Activated T-helper 1 cell treated with anti-CD3 and anti-CD28 coated beads, Interleukin-12 subunit alpha, Interleukin-12 subunit beta, Interleukin-2, Interleukin-4 antibody, amounts not matched to agents 30 ng/mL and 10 ng/mL and 1 ng/mL, durations not matched to agents 14 hours and 24 hours and 36 hours (primary cell): Measurements from ENCODE around the gene FAM168A. TPM values are rescaled to one million over a fixed set of nuclear protein-coding genes. Genes with fewer than 3 reads are reported as not detected.

Experiments used
- DNase-seq: peaks from one replicate; pipeline ENCODE4 v3.0.0; 2021; ENCODE audit warnings: low spot score
- H3K27ac Mint-ChIP-seq: one replicate; pipeline ENCODE4 v1.8.0; 2021; ENCODE audit warnings: mild to moderate bottlenecking, mixed read lengths
- H3K27me3 Mint-ChIP-seq: one replicate; pipeline ENCODE4 v1.8.0; 2022; ENCODE audit warnings: mild to moderate bottlenecking, moderate library complexity, mixed read lengths; ENCODE audit not compliant: insufficient read depth
- H3K36me3 Mint-ChIP-seq: one replicate; pipeline ENCODE4 v1.8.0; 2021; ENCODE audit warnings: low read depth, mixed read lengths
- H3K4me1 Mint-ChIP-seq: one replicate; pipeline ENCODE4 v1.8.0; 2021; ENCODE audit warnings: low read depth, mixed read lengths
- H3K4me3 Mint-ChIP-seq: one replicate; pipeline ENCODE4 v1.8.0; 2021; ENCODE audit warnings: mild to moderate bottlenecking, moderate library complexity, mixed read lengths
- H3K9me3 Mint-ChIP-seq: one replicate; pipeline ENCODE4 v1.8.0; 2021; ENCODE audit warnings: mixed read lengths
- intact Hi-C: fragments of 100-400 bp; cut with micrococcal nuclease; formaldehyde crosslinking; loops from one replicate; pipeline ENCODE4 v1.15.1; 2024
- total RNA-seq: library from RNA; stranded (reverse); gene quantifications from 2 replicates; pipeline ENCODE4 v1.2.3, GENCODE V29; 2022

Gene FAM168A
- total RNA-seq, 1 donor from 2014 or later: 19.4 TPM

DNA sequence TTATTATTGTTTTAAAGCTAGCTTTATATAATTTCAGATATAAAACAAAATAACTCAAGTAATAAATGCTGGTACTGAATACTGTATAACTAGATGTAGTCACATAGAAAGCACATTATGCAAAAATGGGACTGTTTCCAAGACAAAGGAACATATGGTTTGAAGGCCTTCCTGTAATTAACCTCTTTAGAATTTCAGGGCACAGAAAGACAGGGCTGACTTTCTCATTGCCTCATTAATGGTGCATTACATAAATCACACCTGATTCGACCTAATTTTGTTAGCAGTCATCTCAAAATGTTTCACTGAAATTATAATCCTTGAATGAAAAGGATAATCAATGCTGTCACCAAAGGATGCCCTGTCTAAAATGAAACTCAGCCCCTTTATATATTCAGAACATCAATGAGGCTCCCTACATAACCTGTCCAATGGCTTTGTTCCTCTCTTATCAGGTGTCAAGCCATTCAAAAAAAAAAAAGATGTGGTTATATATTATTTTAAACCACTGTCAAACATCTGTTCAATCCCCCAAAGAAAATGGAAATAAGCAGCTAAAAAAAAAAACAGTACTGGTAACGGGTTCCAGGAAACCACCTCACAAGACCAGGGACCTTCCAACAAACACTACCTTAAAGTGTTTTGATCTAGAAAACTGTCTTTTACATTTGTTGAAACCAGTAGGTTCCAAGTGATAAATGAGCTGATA is 77.4 kb downstream of the FAM168A start:
- Mint-ChIP-seq H3K36me3 (peaks cover 6% of the 10 kb centered on the region), H3K4me3 (peak overlapping the region; percentile 61), H3K27me3 (no peaks in the 10 kb centered on the region), H3K4me1 (peaks cover 31% of the 10 kb centered on the region), H3K9me3 (peaks cover 6% of the 10 kb centered on the region), H3K27ac (peak overlapping the region; percentile 64)
- intact Hi-C loops: loop anchor here (5.0 kb wide), 2 partner anchors 57 to 77 kb away; partner anchors contain the start of gene FAM168A
- no peak for DNase-seq

DNA sequence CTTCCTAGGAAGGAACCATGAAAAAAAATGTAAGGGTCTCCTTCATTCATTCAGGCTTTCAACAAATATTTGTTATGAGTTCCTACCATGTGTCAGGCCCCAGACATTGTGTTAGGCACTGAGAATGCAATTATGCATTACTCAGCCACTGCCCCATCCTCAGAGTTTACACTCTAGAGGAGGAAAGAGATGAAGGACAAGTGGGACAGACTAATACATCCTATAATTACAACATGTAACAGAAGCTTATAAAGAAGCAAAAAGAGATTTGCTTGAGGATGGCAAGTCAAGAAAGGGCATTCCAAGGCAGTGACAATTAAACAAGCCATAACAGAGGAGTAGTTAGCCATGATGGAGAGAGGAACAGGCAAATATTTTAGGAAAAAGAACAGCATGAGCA is 78.6 kb downstream of the FAM168A start:
- H3K4me1 Mint-ChIP-seq: peaks cover 31% of the 10 kb centered on the region
- no peaks in the 10 kb centered on the region for H3K27me3 Mint-ChIP-seq
- no peak overlapping the region for H3K4me3 Mint-ChIP-seq
- peaks cover 6% of the 10 kb centered on the region for H3K36me3 Mint-ChIP-seq
- peak overlapping the region; percentile 46 for H3K27ac Mint-ChIP-seq
- no peak for DNase-seq
- peaks cover 6% of the 10 kb centered on the region for H3K9me3 Mint-ChIP-seq
- intact Hi-C loops: no loop called here

DNA sequence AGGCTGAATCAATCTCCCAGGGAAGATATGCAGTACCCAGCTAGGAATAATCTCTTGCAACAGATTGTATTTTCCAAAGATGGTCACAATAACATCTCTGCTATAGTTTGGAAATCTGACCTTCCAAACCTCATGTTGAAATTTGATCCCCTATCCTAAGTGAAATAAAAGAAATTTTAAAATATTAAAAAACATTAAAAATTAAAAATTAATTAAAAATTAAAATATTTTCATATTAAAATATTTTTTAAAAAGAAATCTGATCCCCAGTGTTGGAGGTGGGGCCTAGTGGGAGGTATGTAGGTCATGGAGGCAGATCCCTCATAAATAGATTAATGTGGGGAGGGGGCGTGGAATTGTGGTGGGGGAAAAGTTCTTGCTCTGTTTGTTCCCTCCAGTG is 79.7 kb downstream of the FAM168A start:
- Mint-ChIP-seq H3K9me3 (no peaks in the 10 kb centered on the region), H3K4me1 (peaks cover 31% of the 10 kb centered on the region), H3K27me3 (no peaks in the 10 kb centered on the region), H3K36me3 (peaks cover 6% of the 10 kb centered on the region), H3K4me3 (no peak overlapping the region), H3K27ac (no peak overlapping the region)
- no peak for DNase-seq
- intact Hi-C loops: no loop called here

GRCh38 chr11:73516080-73516479 is 81.8 kb downstream of the FAM168A start:
- Mint-ChIP-seq H3K27me3 (no peaks in the 10 kb centered on the region), H3K4me1 (peaks cover 20% of the 10 kb centered on the region), H3K27ac (no peak overlapping the region), H3K36me3 (peaks cover 1% of the 10 kb centered on the region), H3K4me3 (no peak overlapping the region), H3K9me3 (no peaks in the 10 kb centered on the region)
- DNase-seq: no peak
- intact Hi-C loops: no loop called here

DNA sequence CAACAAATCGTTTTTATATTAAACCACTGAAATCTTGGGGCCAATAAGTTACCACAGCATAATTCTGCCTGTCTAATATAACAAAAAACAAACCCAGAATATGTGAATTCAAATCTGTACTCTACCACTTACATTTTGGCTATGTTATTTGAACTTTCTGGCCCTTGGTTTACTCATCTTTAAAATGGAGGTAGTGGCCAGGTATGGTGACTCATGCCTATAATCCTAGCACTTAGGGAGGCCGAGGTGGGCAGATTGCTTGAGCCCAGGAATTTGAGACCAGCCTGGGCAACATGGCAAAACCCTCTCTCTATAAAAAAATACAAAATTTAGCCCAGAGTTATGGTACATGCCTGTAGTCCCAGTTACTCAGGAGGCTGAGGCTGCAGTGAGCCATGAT is 84.2 kb downstream of the FAM168A start:
- Mint-ChIP-seq H3K27me3 (no peaks in the 10 kb centered on the region), H3K9me3 (no peaks in the 10 kb centered on the region), H3K4me3 (no peak overlapping the region), H3K27ac (no peak overlapping the region), H3K4me1 (peaks cover 2% of the 10 kb centered on the region), H3K36me3 (peaks cover 1% of the 10 kb centered on the region)
- intact Hi-C loops: no loop called here
- no peak for DNase-seq

DNA sequence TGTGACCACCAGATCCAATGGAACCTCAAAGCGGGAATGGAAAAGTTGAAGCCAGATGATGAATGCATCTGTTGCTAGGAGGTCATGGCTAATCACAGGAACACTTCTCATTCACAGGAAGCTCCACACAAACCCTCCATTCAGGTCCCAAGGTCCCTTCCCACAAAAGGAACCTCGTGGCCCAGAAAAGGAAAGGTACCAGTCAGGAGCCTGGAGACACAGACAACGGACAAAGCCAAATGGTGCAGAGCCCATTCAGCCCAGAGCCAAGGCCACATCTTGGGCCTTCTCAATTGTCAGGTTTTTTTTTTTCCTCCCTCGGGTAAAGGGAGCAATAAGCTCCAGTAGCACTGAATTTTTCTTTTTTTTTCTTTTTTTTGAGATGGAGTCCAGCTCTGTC is 87.0 kb downstream of the FAM168A start:
- no peaks in the 10 kb centered on the region for H3K9me3 Mint-ChIP-seq
- H3K27me3 Mint-ChIP-seq: no peaks in the 10 kb centered on the region
- no peak overlapping the region for H3K27ac Mint-ChIP-seq
- no peaks in the 10 kb centered on the region for H3K4me1 Mint-ChIP-seq
- DNase-seq: no peak
- intact Hi-C loops: no loop called here
- peaks cover 1% of the 10 kb centered on the region for H3K36me3 Mint-ChIP-seq
- H3K4me3 Mint-ChIP-seq: no peak overlapping the region

DNA sequence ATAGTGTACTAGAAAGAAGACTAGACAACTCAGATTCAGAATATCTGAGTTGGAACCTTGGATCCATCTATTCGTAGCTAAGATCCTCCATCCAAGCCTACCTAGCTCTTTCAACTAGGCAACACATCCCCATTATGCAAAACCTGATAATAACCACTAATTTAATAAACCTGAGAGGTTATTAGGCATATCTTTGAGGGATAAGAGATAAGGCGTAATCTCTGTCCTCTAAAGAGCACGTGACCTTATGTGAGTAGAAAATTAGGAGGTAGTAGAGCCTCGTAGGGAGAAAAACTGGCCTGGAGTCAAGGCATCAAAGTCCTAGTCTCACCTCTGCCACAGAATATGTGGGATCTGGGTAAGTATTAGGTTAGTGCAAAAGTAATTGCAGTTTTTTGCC is 87.8 kb downstream of the FAM168A start:
- no peak for DNase-seq
- no peaks in the 10 kb centered on the region for H3K27me3 Mint-ChIP-seq
- no peak overlapping the region for H3K4me3 Mint-ChIP-seq
- no peaks in the 10 kb centered on the region for H3K4me1 Mint-ChIP-seq
- no peak overlapping the region for H3K27ac Mint-ChIP-seq
- intact Hi-C loops: no loop called here
- no peaks in the 10 kb centered on the region for H3K9me3 Mint-ChIP-seq
- H3K36me3 Mint-ChIP-seq: peaks cover 1% of the 10 kb centered on the region

DNA sequence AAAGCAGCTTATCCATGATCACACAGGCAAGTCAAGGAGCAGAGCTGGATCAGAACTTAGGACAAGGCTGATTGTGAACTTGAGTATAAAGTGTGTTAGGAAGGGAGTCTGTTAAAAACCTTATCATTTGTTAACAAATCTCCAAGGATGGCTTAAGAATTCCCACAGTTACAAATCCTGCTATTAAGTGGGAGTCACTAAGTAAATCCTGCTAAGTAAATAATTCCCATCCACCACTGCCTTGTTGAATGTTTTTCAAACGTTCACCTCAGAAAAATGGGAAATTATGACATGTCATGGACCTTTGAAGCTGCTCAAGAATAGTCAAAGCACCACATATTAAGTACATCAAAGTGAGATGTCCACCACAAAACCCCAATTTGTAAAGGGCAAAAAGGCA is 88.7 kb downstream of the FAM168A start:
- Mint-ChIP-seq H3K27me3 (no peaks in the 10 kb centered on the region), H3K27ac (no peak overlapping the region), H3K4me3 (no peak overlapping the region), H3K4me1 (no peaks in the 10 kb centered on the region), H3K36me3 (peaks cover 1% of the 10 kb centered on the region), H3K9me3 (no peaks in the 10 kb centered on the region)
- DNase-seq: no peak
- intact Hi-C loops: no loop called here

DNA sequence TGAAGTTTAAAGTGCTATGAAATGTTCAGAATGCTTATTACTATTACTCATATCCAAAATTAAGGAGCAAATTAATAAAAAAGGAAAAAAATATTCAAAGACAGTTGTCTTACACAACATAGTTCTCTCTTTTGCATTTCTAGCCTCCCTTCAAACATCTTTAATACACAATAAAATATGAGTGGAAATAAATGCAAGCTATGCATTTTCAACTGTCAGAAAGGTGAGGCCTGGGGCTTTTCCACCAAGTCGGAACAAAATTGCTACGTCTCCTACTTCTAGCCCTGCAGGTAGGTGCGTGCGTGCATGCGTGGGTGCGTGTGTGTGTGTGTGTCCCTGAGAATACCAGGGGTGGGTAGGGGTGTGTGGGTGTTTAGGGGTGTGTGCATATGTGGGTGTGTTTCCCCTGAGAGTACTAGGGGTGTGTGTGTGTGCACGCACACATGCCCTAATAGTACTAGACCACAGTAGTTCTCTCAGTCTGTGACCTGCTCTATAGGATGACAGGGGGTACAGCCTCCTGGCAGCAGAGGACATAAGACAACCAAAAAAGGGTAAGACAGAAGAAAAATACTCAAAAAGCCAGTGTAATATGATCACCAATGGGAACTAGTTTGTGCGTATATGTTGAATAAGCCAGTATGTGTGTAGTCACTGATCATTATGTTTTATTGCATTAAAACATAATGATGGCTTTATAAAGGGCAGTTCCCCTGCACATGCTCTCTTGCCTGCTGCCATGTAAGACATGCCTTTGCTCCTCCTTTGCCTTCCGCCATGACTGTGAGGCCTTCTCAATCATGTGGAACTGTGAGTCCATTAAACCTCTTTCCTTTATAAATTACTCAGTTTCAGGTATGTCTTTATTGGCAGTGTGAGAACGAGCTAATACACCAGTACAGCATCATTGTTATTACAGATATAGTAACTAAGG is 89.4 kb downstream of the FAM168A start:
- H3K27me3 Mint-ChIP-seq: no peaks in the 10 kb centered on the region

DNA sequence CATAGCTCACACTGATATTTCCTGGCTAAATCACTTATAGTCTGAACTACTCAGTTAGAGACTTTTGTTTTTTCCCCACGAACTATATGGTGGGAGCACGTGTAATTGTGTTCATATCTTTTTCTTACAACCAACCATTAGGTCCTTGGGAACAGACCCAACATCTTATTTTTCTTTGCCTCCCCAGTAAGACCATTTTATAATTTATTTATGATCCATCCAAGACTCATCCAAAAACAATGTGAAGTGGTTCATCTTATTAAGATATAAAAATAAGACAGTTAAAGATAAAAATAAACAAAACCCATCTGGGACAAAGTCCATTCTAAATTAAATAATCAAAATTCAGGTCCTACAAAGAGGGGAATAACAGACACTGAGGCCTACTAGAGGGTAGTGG is 90.8 kb downstream of the FAM168A start:
- H3K27ac Mint-ChIP-seq: no peak overlapping the region
- no peak overlapping the region for H3K4me3 Mint-ChIP-seq
- no peaks in the 10 kb centered on the region for H3K36me3 Mint-ChIP-seq
- no peaks in the 10 kb centered on the region for H3K4me1 Mint-ChIP-seq
- intact Hi-C loops: no loop called here
- DNase-seq: no peak
- H3K27me3 Mint-ChIP-seq: no peaks in the 10 kb centered on the region
- no peaks in the 10 kb centered on the region for H3K9me3 Mint-ChIP-seq

More for the DNA sequence above, 89.4 kb downstream of the FAM168A start:
- no peak overlapping the region for H3K4me3 Mint-ChIP-seq
- intact Hi-C loops: no loop called here
- H3K27ac Mint-ChIP-seq: no peak overlapping the region
- peaks cover 1% of the 10 kb centered on the region for H3K36me3 Mint-ChIP-seq
- no peak for DNase-seq
- H3K9me3 Mint-ChIP-seq: no peaks in the 10 kb centered on the region
- H3K4me1 Mint-ChIP-seq: no peaks in the 10 kb centered on the region

- H3K4me1 Mint-ChIP-seq: no peaks in the 10 kb centered on the region
- intact Hi-C loops: no loop called here
- DNase-seq: no peak
- H3K27me3 Mint-ChIP-seq: no peaks in the 10 kb centered on the region
- H3K9me3 Mint-ChIP-seq: no peaks in the 10 kb centered on the region
- H3K36me3 Mint-ChIP-seq: no peaks in the 10 kb centered on the region
- no peak overlapping the region for H3K27ac Mint-ChIP-seq
- no peak overlapping the region for H3K4me3 Mint-ChIP-seq
Measured at GRCh38 chr11:73506038-73506437, 91.9 kb downstream of the FAM168A start.

GRCh38 chr11:73498343-73498742 is 99.6 kb downstream of the FAM168A start:
- H3K4me3 Mint-ChIP-seq: no peak overlapping the region
- no peaks in the 10 kb centered on the region for H3K27me3 Mint-ChIP-seq
- peaks cover 6% of the 10 kb centered on the region for H3K9me3 Mint-ChIP-seq
- H3K4me1 Mint-ChIP-seq: no peaks in the 10 kb centered on the region
- H3K27ac Mint-ChIP-seq: no peak overlapping the region
- no peaks in the 10 kb centered on the region for H3K36me3 Mint-ChIP-seq
- intact Hi-C loops: no loop called here
- DNase-seq: no peak

GRCh38 chr11:73496134-73496533 is 101.8 kb downstream of the FAM168A start:
- Mint-ChIP-seq H3K9me3 (peaks cover 6% of the 10 kb centered on the region), H3K27me3 (no peaks in the 10 kb centered on the region), H3K27ac (no peak overlapping the region), H3K4me1 (no peaks in the 10 kb centered on the region), H3K4me3 (no peak overlapping the region), H3K36me3 (no peaks in the 10 kb centered on the region)
- intact Hi-C loops: no loop called here
- no peak for DNase-seq
